ENCODE data around the gene IL22. TPM values are rescaled to one million over a fixed set of nuclear protein-coding genes. Genes with fewer than 3 reads are reported as not detected.

The IL22 gene
- total RNA-seq, 1 donor from 2014 or later = not detected

GRCh38 chr12:68200854-68201253 lies 52.5 kb downstream of the IL22 start:
- ATAC-seq (ENCODE audit: poor library complexity) = no peak
- intact Hi-C loops (cut with DNase I) = no loop called here

GRCh38 chr12:68199127-68199526 lies 54.3 kb downstream of the IL22 start:
- DNase-seq = no peak
- intact Hi-C loops (cut with DNase I) = no loop called here
- no peak for ATAC-seq (ENCODE audit: poor library complexity)

More at GRCh38 chr12:68200854-68201253, 52.5 kb downstream of the IL22 start:
- no peak for DNase-seq

GRCh38 chr12:68198507-68199086 lies 54.8 kb downstream of the IL22 start:
- no peak for DNase-seq
- intact Hi-C loops (cut with DNase I) = no loop called here
- ATAC-seq (ENCODE audit: poor library complexity) = no peak

Other genes starting within 250 kb of the IL22 start
- not detected for gene IFNG, start 93.9 kb downstream of the IL22 start, total RNA-seq
- not detected for gene IL26, start 27.8 kb downstream of the IL22 start, total RNA-seq
- gene MDM1, start 78.8 kb upstream of the IL22 start, total RNA-seq = 7.3 TPM